ENCODE results near the gene ARHGAP40. TPM values are rescaled to one million over a fixed set of nuclear protein-coding genes. Genes with fewer than 3 reads are reported as not detected.

Gene ARHGAP40
- total and polyA plus RNA-seq, 2 donors (not counting 3 experiments of a cell fraction or from before 2014, with no cell fraction given), result 0.18 to 0.20 TPM

GRCh38 chr20:38673261-38673660 is 71.7 kb downstream of the ARHGAP40 start:
- Histone ChIP-seq H3K4me2 (ENCODE audit: insufficient read depth, low read length) (peak overlapping the region; percentile 65), H4K20me1 (replicated peaks; ENCODE audit: control insufficient read depth, extremely low read depth, insufficient read depth, low read length) (no peaks in the 10 kb centered on the region), H3K9ac (replicated peaks; ENCODE audit: extremely low read depth, insufficient read depth, low read length) (no peak overlapping the region), H3K9me1 (replicated peaks; ENCODE audit: control insufficient read depth, extremely low read depth, insufficient read depth, low read length) (no peaks in the 10 kb centered on the region), H3K4me1 (ENCODE audit: control insufficient read depth, extremely low read depth, insufficient read depth, low read length) (peaks cover 11% of the 10 kb centered on the region), H3K9me3 (replicated peaks; ENCODE audit: control insufficient read depth, insufficient read depth, low read length) (no peaks in the 10 kb centered on the region), H3K27me3 (ENCODE audit: control insufficient read depth in 2 of 2, insufficient read depth in 2 of 2, low read length in 2 of 2) (no peaks in the 10 kb centered on the region), H3K4me3 (replicated peaks in 1 of 3; ENCODE audit: insufficient read depth in 1 of 3, low read depth in 1 of 3, low read length in 3 of 3) (peak overlapping the region in 1 of 3 experiments; percentile 60), H3K27ac (ENCODE audit: insufficient read depth, low read depth, low read length) (no peak overlapping the region), H3K79me2 (ENCODE audit: control insufficient read depth, insufficient read depth, low read length) (no peaks in the 10 kb centered on the region), H3K36me3 (ENCODE audit: control insufficient read depth in 2 of 2, extremely low read depth in 1 of 2, insufficient read depth in 2 of 2, low read length in 2 of 2) (no peaks in the 10 kb centered on the region), H2AFZ (ENCODE audit: low read depth, low read length) (no peak overlapping the region)
- dilution Hi-C loops (cut with MboI; ENCODE audit: extremely low pct_ligation_motif_present, low sequenced_read_pairs) (no loop called here), intact Hi-C loops (cut with micrococcal nuclease) (no loop called here)
- ChIA-PET POLR2A (no interaction called here), CTCF (interaction anchor here (1.0 to 2.1 kb wide), 4 partner anchors 13 to 24 kb away, joined by 3 to 6 read pairs (median 4); no protein-coding TSS in a partner anchor)
- no peak for DNase-seq (ENCODE audit: low read depth, low spot score)
- no peak for TF ChIP-seq EZH2 (IDR thresholded peaks at IDR 0.05; ENCODE audit: borderline replicate concordance, low read depth, low read length, severe bottlenecking)
- peak; percentile 33 for FAIRE-seq
- BruUV-seq (replicated peaks), result no TSS peak

GRCh38 chr20:38673725-38674091 is 72.1 kb downstream of the ARHGAP40 start:
- Histone ChIP-seq H2AFZ (ENCODE audit: low read depth, low read length) (peak overlapping the region; percentile 74), H3K79me2 (ENCODE audit: control insufficient read depth, insufficient read depth, low read length) (no peaks in the 10 kb centered on the region), H3K36me3 (ENCODE audit: control insufficient read depth in 2 of 2, extremely low read depth in 1 of 2, insufficient read depth in 2 of 2, low read length in 2 of 2) (no peaks in the 10 kb centered on the region), H3K4me1 (ENCODE audit: control insufficient read depth, extremely low read depth, insufficient read depth, low read length) (peaks cover 11% of the 10 kb centered on the region), H4K20me1 (replicated peaks; ENCODE audit: control insufficient read depth, extremely low read depth, insufficient read depth, low read length) (no peaks in the 10 kb centered on the region), H3K9me3 (replicated peaks; ENCODE audit: control insufficient read depth, insufficient read depth, low read length) (no peaks in the 10 kb centered on the region), H3K27ac (ENCODE audit: insufficient read depth, low read depth, low read length) (peak overlapping the region; percentile 41), H3K9ac (replicated peaks; ENCODE audit: extremely low read depth, insufficient read depth, low read length) (peak overlapping the region; percentile 71), H3K9me1 (replicated peaks; ENCODE audit: control insufficient read depth, extremely low read depth, insufficient read depth, low read length) (no peaks in the 10 kb centered on the region), H3K4me3 (replicated peaks in 1 of 3; ENCODE audit: insufficient read depth in 1 of 3, low read depth in 1 of 3, low read length in 3 of 3) (peak overlapping the region; percentile 43 to 60 (median 56)), H3K4me2 (ENCODE audit: insufficient read depth, low read length) (peak overlapping the region; percentile 65), H3K27me3 (ENCODE audit: control insufficient read depth in 2 of 2, insufficient read depth in 2 of 2, low read length in 2 of 2) (no peaks in the 10 kb centered on the region)
- FAIRE-seq (peak; percentile 55), DNase-seq (ENCODE audit: low read depth, low spot score) (peak; percentile 39)
- dilution Hi-C loops (cut with MboI; ENCODE audit: extremely low pct_ligation_motif_present, low sequenced_read_pairs) (no loop called here), intact Hi-C loops (cut with micrococcal nuclease) (loop anchor here (1.0 kb wide), 2 partner anchors 53 to 75 kb away; partner anchors contain the start of gene ACTR5)
- TSS peak; percentile 69 for BruUV-seq (replicated peaks)
- ChIA-PET CTCF (interaction anchor here (1.0 to 2.1 kb wide), 4 partner anchors 14 to 24 kb away, joined by 3 to 6 read pairs (median 4); no protein-coding TSS in a partner anchor), POLR2A (no interaction called here)
- peak; percentile 15 for TF ChIP-seq FOS (IDR thresholded peaks at IDR 0.05; ENCODE audit: borderline replicate concordance, insufficient read depth, low read length)
- no peak for TF ChIP-seq MYC (IDR thresholded peaks at IDR 0.05; ENCODE audit: low read depth, low read length)

Measured in endothelial cell of umbilical vein (primary cell).